Osteocyte (in vitro differentiated cells): ENCODE results near the gene IFIT1B. TPM values are rescaled to one million over a fixed set of nuclear protein-coding genes. Genes with fewer than 3 reads are reported as not detected.
"Not testable (repeated sequence)": the region's sequence is repeated elsewhere in the genome, so short reads cannot be mapped to it uniquely, and the experiment has no call there.

Experiments used
- DNase-seq: peaks from one replicate; pipeline ENCODE4 v3.0.0; 2021; ENCODE audit warnings: mixed read lengths; ENCODE audit not compliant: unreplicated experiment; ENCODE audit errors: extremely low spot score
- H3K27ac Mint-ChIP-seq: one replicate; pipeline ENCODE4 v1.8.0; 2021; ENCODE audit warnings: mild to moderate bottlenecking, mixed read lengths; ENCODE audit not compliant: unreplicated experiment
- H3K27me3 Mint-ChIP-seq: one replicate; pipeline ENCODE4 v1.8.0; 2021; ENCODE audit warnings: mixed read lengths; ENCODE audit not compliant: unreplicated experiment
- H3K36me3 Mint-ChIP-seq: one replicate; pipeline ENCODE4 v1.8.0; 2021; ENCODE audit warnings: mixed read lengths; ENCODE audit not compliant: unreplicated experiment
- H3K4me1 Mint-ChIP-seq: one replicate; pipeline ENCODE4 v1.8.0; 2021; ENCODE audit warnings: mixed read lengths; ENCODE audit not compliant: unreplicated experiment
- H3K4me3 Mint-ChIP-seq: one replicate; pipeline ENCODE4 v1.8.0; 2021; ENCODE audit warnings: mild to moderate bottlenecking, moderate library complexity, mixed read lengths; ENCODE audit not compliant: unreplicated experiment
- H3K9me3 Mint-ChIP-seq: one replicate; pipeline ENCODE4 v1.8.0; 2021; ENCODE audit warnings: mixed read lengths; ENCODE audit not compliant: unreplicated experiment
- CTCF ChIP-seq: fragments of 200-600 bp; sonication (generic); IDR thresholded peaks from 2 replicates; pipeline ENCODE4 v1.5.0; 2021; ENCODE audit warnings: antibody characterized with exemption, mild to moderate bottlenecking, moderate library complexity
- total RNA-seq: library from RNA; stranded (reverse); gene quantifications from 2 replicates; pipeline ENCODE4 v1.2.1, GENCODE V29; 2021

The IFIT1B gene
- total RNA-seq, 1 donor from 2014 or later: not detected

- TF ChIP-seq CTCF: no peak
- Mint-ChIP-seq H3K4me3 (no peak overlapping the region), H3K4me1 (peaks cover 24% of the 10 kb centered on the region), H3K9me3 (no peaks in the 10 kb centered on the region), H3K36me3 (no peaks in the 10 kb centered on the region), H3K27me3 (no peaks in the 10 kb centered on the region), H3K27ac (no peak overlapping the region)
- no peak for DNase-seq
Measured at GRCh38 chr10:89388806-89389205, 10.9 kb downstream of the IFIT1B start.

- Mint-ChIP-seq H3K4me3 (no peak overlapping the region), H3K36me3 (no peaks in the 10 kb centered on the region), H3K9me3 (no peaks in the 10 kb centered on the region), H3K4me1 (peaks cover 28% of the 10 kb centered on the region), H3K27ac (no peak overlapping the region), H3K27me3 (no peaks in the 10 kb centered on the region)
- peak; percentile 63 for TF ChIP-seq CTCF
- DNase-seq: no peak
Measured at GRCh38 chr10:89389254-89389653, 11.4 kb downstream of the IFIT1B start.

- peaks cover 3% of the 10 kb centered on the region for H3K36me3 Mint-ChIP-seq
- DNase-seq: no peak
- H3K4me1 Mint-ChIP-seq: peaks cover 33% of the 10 kb centered on the region
- H3K9me3 Mint-ChIP-seq: no peaks in the 10 kb centered on the region
- no peak for TF ChIP-seq CTCF
- H3K4me3 Mint-ChIP-seq: no peak overlapping the region
- no peaks in the 10 kb centered on the region for H3K27me3 Mint-ChIP-seq
- no peak overlapping the region for H3K27ac Mint-ChIP-seq
Measured at GRCh38 chr10:89390476-89391225, 12.8 kb downstream of the IFIT1B start.

- peaks cover 35% of the 10 kb centered on the region for H3K4me1 Mint-ChIP-seq
- H3K27ac Mint-ChIP-seq: peak overlapping the region; percentile 94
- H3K4me3 Mint-ChIP-seq, H3K9me3 Mint-ChIP-seq, DNase-seq, H3K27me3 Mint-ChIP-seq, H3K36me3 Mint-ChIP-seq: not testable (repeated sequence)
Measured at GRCh38 chr10:89391226-89391576, 13.3 kb downstream of the IFIT1B start.

- Mint-ChIP-seq H3K27ac (peak within 1 kb of the TSS; percentile 94), H3K9me3 (no peaks in the 10 kb centered on the region), H3K27me3 (no peaks in the 10 kb centered on the region), H3K4me1 (peaks cover 39% of the 10 kb centered on the region), H3K4me3 (peak within 1 kb of the TSS; percentile 81), H3K36me3 (peaks cover 3% of the 10 kb centered on the region)
- TF ChIP-seq CTCF: no peak
- DNase-seq: no peak
Measured at GRCh38 chr10:89391907-89392756, 14.3 kb downstream of the IFIT1B start, which contains the start of gene IFIT1. Gene IFIT1, plus strand, starts transcription at chr10:89392623. Its CDS starts 90 bp downstream, at chr10:89392713.
